Epithelial cell of proximal tubule (primary cell): ENCODE results near the gene PRRG2. TPM values are rescaled to one million over a fixed set of nuclear protein-coding genes. Genes with fewer than 3 reads are reported as not detected.
"Not testable (repeated sequence)": the region's sequence is repeated elsewhere in the genome, so short reads cannot be mapped to it uniquely, and the experiment has no call there.

ENCODE experiments used
- DNase-seq: peaks from one replicate; pipeline ENCODE4 v3.0.0-alpha.2; 2011; ENCODE audit warnings: low read depth
- H3K4me3 ChIP-seq: 2 replicates; pipeline ENCODE4 v1.5.1; 2011; ENCODE audit warnings: low read depth, mild to moderate bottlenecking, low read length
- CTCF ChIP-seq: conservative IDR thresholded peaks from 2 replicates; pipeline ENCODE4 v1.5.1; 2012; ENCODE audit warnings: low read depth, mild to moderate bottlenecking, low read length
- total RNA-seq: library from RNA; depleted of rRNA; stranded (reverse); fragments of >200 nt; gene quantifications from 2 replicates; pipeline ENCODE4 v1.2.3, GENCODE V29; 2015

PRRG2 gene
- total RNA-seq, 1 donor from 2014 or later: 1.0 TPM

GRCh38 chr19:49624967-49625910 is 44.1 kb downstream of the PRRG2 start:
- no peak for TF ChIP-seq CTCF
- no peak overlapping the region for H3K4me3 ChIP-seq
- no peak for DNase-seq

GRCh38 chr19:49626226-49626625 is 45.1 kb downstream of the PRRG2 start:
- H3K4me3 ChIP-seq: no peak overlapping the region
- no peak for DNase-seq
- TF ChIP-seq CTCF: no peak

GRCh38 chr19:49629659-49630058 is 48.5 kb downstream of the PRRG2 start:
- no peak overlapping the region for H3K4me3 ChIP-seq
- no peak for TF ChIP-seq CTCF
- DNase-seq: no peak

- DNase-seq: no peak
- no peak overlapping the region for H3K4me3 ChIP-seq
- TF ChIP-seq CTCF: no peak
Observed at GRCh38 chr19:49631014-49631588, 50.0 kb downstream of the PRRG2 start.

GRCh38 chr19:49631610-49632192 is 50.6 kb downstream of the PRRG2 start:
- no peak overlapping the region for H3K4me3 ChIP-seq
- DNase-seq: no peak
- TF ChIP-seq CTCF: no peak

GRCh38 chr19:49632576-49632975 is 51.5 kb downstream of the PRRG2 start:
- H3K4me3 ChIP-seq: no peak overlapping the region
- TF ChIP-seq CTCF: no peak

GRCh38 chr19:49633273-49633672 is 52.2 kb downstream of the PRRG2 start:
- not testable (repeated sequence) for H3K4me3 ChIP-seq, DNase-seq

More at GRCh38 chr19:49632576-49632975, 51.5 kb downstream of the PRRG2 start:
- no peak for DNase-seq
